Aorta (tissue), 5 donors: ENCODE results near the gene TBX21. TPM values are rescaled to one million over a fixed set of nuclear protein-coding genes. Genes with fewer than 3 reads are reported as not detected.

Experiments used
- ATAC-seq: fragments of 200-7000 bp; cut with Tn5 transposase; one replicate; pipeline ENCODE4 v1.9.1; 2022; ENCODE audit warnings: moderate library complexity; ENCODE audit not compliant: low FRiP score
- DNase-seq, 2 donors: peaks; one replicate each; pipeline ENCODE4 v3.0.0-alpha.2; 2020
- H3K27ac ChIP-seq, 2 donors: one replicate each; pipeline ENCODE4 v1.5.1; 2013; ENCODE audit warnings: low read length in 2 of 2, mild to moderate bottlenecking in 2 of 2, moderate library complexity in 2 of 2, control low read depth in 1 of 2, inconsistent platforms in 1 of 2, low read depth in 1 of 2
- H3K27me3 ChIP-seq, 2 donors: one replicate each; pipeline ENCODE4 v1.6.1; 2013; ENCODE audit warnings: control low read depth in 1 of 2, low read length in 1 of 2, mild to moderate bottlenecking in 1 of 2, moderate library complexity in 1 of 2; ENCODE audit not compliant: insufficient read depth in 2 of 2, control insufficient read depth in 1 of 2
- H3K36me3 ChIP-seq, 2 donors: one replicate each; pipeline ENCODE4 v1.6.1; 2013; ENCODE audit warnings: control low read depth in 1 of 2, low read length in 1 of 2, mild to moderate bottlenecking in 1 of 2; ENCODE audit not compliant: insufficient read depth in 2 of 2, control insufficient read depth in 1 of 2
- H3K4me1 ChIP-seq, 2 donors: one replicate each; pipeline ENCODE4 v1.6.1; 2013; ENCODE audit warnings: low read length in 2 of 2, control low read depth in 1 of 2, mild to moderate bottlenecking in 1 of 2, moderate library complexity in 1 of 2; ENCODE audit not compliant: insufficient read depth in 2 of 2, control insufficient read depth in 1 of 2
- H3K4me3 ChIP-seq, 2 donors: one replicate each; pipeline ENCODE4 v1.5.1; 2013; ENCODE audit warnings: low read length in 2 of 2, control low read depth in 1 of 2, mild to moderate bottlenecking in 1 of 2
- H3K9me3 ChIP-seq: one replicate; pipeline ENCODE4 v1.6.1; 2013; ENCODE audit warnings: mild to moderate bottlenecking, low read length; ENCODE audit not compliant: control insufficient read depth
- WGBS, 2 donors: extraction: QIAGEN DNeasy Blood & Tissue Kit; methylation state at CpG; one replicate each; pipeline ENCODE4 v1.1.7; 2013; 5-methylcytosine and 5-hydroxymethylcytosine counted together
- intact Hi-C, 2 donors: fragments of 100-400 bp; cut with DNase I; formaldehyde crosslinking; loops; one replicate each; pipeline versions ENCODE4 v1.14.2 to v1.15.0; 2022
- polyA plus RNA-seq, 2 donors: library from polyadenylated mRNA; stranded (reverse); fragments of 200-250 nt; gene quantifications; one replicate each; pipeline ENCODE4 v1.2.3, GENCODE V29; 2013
- total RNA-seq, 2 donors: library from RNA; stranded (reverse); fragmentation: NEBNext Ultra II Directional; extraction: Animal tissue kit (Norgen Biotek cat#: 25700); gene quantifications; one replicate each; pipeline ENCODE4 v1.2.1, GENCODE V29; 2021
- donor health status: healthy with polysubstance abuse.
- donor health status: Bipolar disorder and iron deficiency.
- donor health status: DM: no; HTN: no; CAD: no.
- donor health status: DM: no; HTN: no; CAD: no.
- donor health status: DM: yes; HTN: yes; CAD: no.

Gene TBX21
- total and polyA plus RNA-seq, 4 donors: 0.39 to 0.99 TPM; not detected in 2

DNA sequence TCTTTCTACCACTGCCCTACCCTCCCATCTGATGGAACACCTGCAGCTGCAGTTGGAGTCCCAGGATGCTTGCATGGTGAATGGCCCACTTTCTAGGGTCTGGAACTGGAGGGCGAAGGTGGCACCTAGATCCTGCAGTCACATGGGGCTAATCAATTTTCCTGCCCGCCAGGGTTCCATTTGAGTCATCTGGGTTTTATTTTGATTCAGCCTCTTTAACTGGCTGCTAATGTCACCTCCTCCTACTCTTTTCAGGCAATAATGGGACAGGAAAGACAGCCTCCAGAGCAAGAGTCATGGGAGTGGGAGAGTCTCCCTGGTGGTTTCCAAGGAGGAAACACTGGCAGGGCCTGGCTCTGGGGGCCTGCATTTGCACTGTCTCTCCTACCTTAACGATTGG is 42.9 kb upstream of the TBX21 start:
- no peaks in the 10 kb centered on the region for H3K36me3 ChIP-seq
- H3K27ac ChIP-seq: no peak overlapping the region
- no peaks in the 10 kb centered on the region for H3K4me1 ChIP-seq
- ATAC-seq (no peak), DNase-seq (no peak)
- no peak overlapping the region for H3K4me3 ChIP-seq
- WGBS, 2 donors: 69 to 72% methylated on average over 3 of the region's 3 CpGs
- intact Hi-C loops: loop anchor here (10.0 kb wide), 1 partner anchor 115 kb away; no protein-coding TSS in a partner anchor
- H3K27me3 ChIP-seq: no peaks in the 10 kb centered on the region
- H3K9me3 ChIP-seq: no peaks in the 10 kb centered on the region

GRCh38 chr17:47692137-47692894 is 40.7 kb upstream of the TBX21 start:
- Histone ChIP-seq H3K27ac (no peak overlapping the region), H3K4me1 (no peaks in the 10 kb centered on the region), H3K4me3 (no peak overlapping the region), H3K27me3 (no peaks in the 10 kb centered on the region), H3K36me3 (no peaks in the 10 kb centered on the region), H3K9me3 (no peaks in the 10 kb centered on the region)
- DNase-seq (peak in 1 of 2 donors; percentile 23), ATAC-seq (no peak)
- intact Hi-C loops: loop anchor here (10.0 kb wide), 1 partner anchor 112 kb away; no protein-coding TSS in a partner anchor
- 57 to 59% methylated on average over 2 of the region's 2 CpGs for WGBS, 2 donors

DNA sequence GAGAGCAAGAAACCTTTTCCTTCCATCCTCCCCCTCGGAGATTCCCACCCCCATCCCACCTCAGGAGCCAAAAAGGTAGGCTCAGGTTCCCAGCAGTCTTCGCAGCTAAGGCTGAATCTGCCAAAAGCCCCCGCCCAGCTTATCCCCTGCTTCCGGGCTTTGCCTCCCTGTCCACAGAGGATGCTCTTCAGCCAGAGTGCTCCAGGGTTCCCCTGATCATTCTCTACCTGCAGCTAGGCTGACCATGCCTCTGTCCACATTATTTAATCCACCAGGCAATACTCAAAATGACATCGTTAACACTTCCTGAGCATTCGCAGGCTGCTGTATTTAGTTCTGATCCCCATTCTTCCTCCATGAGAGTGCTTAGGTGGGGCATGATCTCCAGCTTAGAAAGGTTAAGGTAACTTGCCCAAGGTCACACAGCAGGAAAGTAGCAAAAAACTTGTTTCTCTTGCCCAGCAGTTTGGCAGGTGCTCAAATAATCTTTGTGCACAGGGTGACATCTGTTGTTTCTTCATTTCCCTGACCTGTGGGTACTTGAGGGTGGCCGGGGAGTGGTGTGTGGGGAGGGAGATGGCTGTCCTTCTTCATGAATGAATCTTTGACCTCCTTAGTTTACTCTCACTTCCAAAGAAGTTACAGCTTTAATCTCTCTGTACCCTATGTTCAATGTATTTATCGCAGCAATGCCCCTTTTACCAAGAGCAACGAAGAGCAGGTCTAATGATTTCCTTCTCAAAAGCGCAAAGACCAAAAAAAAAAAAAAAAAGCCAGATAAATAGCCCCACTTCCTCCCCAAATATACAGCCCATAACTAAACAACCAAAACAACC is 39.9 kb upstream of the TBX21 start:
- H3K36me3 ChIP-seq: no peaks in the 10 kb centered on the region
- no peak overlapping the region for H3K27ac ChIP-seq
- no peak for ATAC-seq
- H3K4me3 ChIP-seq: peak overlapping the region; percentile 94
- H3K4me1 ChIP-seq: no peaks in the 10 kb centered on the region
- WGBS, 2 donors: 37 to 38% methylated on average over 10 of the region's 10 CpGs
- no peaks in the 10 kb centered on the region for H3K27me3 ChIP-seq
- intact Hi-C loops: loop anchor here (10.0 kb wide), 1 partner anchor 112 kb away; no protein-coding TSS in a partner anchor
- H3K9me3 ChIP-seq: no peaks in the 10 kb centered on the region
- peak in 1 of 2 donors; percentile 27 for DNase-seq

- intact Hi-C loops: loop anchor here (10.0 kb wide), 1 partner anchor 111 kb away; no protein-coding TSS in a partner anchor
- H3K4me3 ChIP-seq: peak within 1 kb of the TSS; percentile 94
- no peaks in the 10 kb centered on the region for H3K36me3 ChIP-seq
- WGBS, 2 donors: 0% methylated on average over 60 to 87 of the region's 87 CpGs
- no peaks in the 10 kb centered on the region for H3K9me3 ChIP-seq
- no peaks in the 10 kb centered on the region for H3K27me3 ChIP-seq
- H3K4me1 ChIP-seq: no peaks in the 10 kb centered on the region
- peak within 1 kb of the TSS in 1 of 2 donors; percentile 22 for H3K27ac ChIP-seq
- peak; percentile 72 to 86 for DNase-seq
- no peak for ATAC-seq
These were observed 39.1 kb upstream of the TBX21 start, which contains the start of gene TBKBP1 for GRCh38 chr17:47693731-47694580. TBKBP1 (plus strand) TSS chr17:47694161; CDS start chr17:47696113, 1,952 bp downstream.

GRCh38 chr17:47694581-47695428 is 38.2 kb upstream of the TBX21 start:
- Histone ChIP-seq H3K27ac (peak overlapping the region in 1 of 2 donors; percentile 19), H3K27me3 (no peaks in the 10 kb centered on the region), H3K4me1 (no peaks in the 10 kb centered on the region), H3K4me3 (peak overlapping the region; percentile 94), H3K9me3 (no peaks in the 10 kb centered on the region), H3K36me3 (no peaks in the 10 kb centered on the region)
- 1 to 2% methylated on average over 55 to 65 of the region's 65 CpGs for WGBS, 2 donors
- ATAC-seq: peak; percentile 77
- intact Hi-C loops: loop anchor here (10.0 kb wide), 1 partner anchor 110 kb away; no protein-coding TSS in a partner anchor
- DNase-seq: peak; percentile 84 to 88

DNA sequence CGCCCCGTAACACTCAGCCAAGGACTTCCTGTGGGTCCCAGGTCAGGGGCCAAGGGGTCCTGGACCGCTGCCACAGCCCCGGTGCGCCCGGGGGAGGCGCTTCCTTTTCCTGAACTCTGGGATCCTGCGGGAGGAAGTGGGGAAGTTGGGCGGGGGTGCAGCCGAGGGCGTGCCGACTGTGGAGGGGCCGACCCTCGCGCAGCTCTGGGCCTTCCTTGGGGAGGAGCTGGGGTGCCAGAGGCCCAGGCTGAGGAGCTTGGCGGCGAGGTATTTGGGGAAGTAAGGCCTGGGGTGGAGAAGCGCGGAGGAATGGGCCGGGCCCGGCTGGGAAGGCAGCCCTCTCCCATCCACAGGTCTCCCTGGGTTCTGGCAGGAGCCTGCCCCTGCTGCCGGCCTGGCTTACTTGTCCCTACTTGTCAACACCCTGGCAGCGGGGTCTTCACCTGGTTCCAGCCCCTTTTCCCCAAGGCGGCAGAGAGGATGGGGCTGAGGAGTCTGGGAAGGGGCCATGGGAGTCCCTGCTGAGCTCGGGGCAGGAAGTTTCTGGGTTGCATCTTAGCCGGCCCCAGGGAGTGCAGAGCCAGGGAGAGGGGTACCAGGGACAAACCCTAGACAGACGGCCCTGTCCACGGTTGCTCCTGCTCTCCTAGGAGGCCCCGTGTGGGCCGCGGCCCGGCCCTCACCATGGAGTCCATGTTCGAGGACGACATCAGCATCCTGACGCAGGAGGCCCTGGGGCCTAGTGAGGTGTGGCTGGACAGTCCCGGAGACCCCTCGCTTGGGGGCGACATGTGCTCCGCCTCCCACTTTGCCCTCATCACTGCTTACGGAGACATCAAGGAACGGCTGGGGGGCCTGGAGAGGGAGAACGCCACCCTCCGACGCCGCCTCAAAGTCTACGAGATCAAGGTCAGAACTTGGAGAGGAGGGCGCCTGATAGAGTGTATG is 37.3 kb upstream of the TBX21 start:
- WGBS, 2 donors: 53 to 57% methylated on average over 47 of the region's 47 CpGs
- H3K4me3 ChIP-seq: no peak overlapping the region
- peak overlapping the region in 1 of 2 donors; percentile 19 for H3K27ac ChIP-seq
- H3K9me3 ChIP-seq: no peaks in the 10 kb centered on the region
- DNase-seq: peak; percentile 84 to 85
- ATAC-seq: peak; percentile 51
- no peaks in the 10 kb centered on the region for H3K4me1 ChIP-seq
- H3K27me3 ChIP-seq: no peaks in the 10 kb centered on the region
- H3K36me3 ChIP-seq: no peaks in the 10 kb centered on the region
- intact Hi-C loops: loop anchor here (10.0 kb wide), 1 partner anchor 109 kb away; no protein-coding TSS in a partner anchor
